ENCODE results near the gene TRIP13. TPM values are rescaled to one million over a fixed set of nuclear protein-coding genes. Genes with fewer than 3 reads are reported as not detected.
A peak's percentile ranks its signal among the peaks of the same experiment; 100 is the strongest.

The TRIP13 gene
- total RNA-seq, 1 donor from 2014 or later = 8.4 TPM

- no peaks in the 10 kb centered on the region for H3K9me3 Mint-ChIP-seq (ENCODE audit: unreplicated experiment)
- no peak overlapping the region for H3K4me3 Mint-ChIP-seq (ENCODE audit: unreplicated experiment)
- H3K4me1 Mint-ChIP-seq (ENCODE audit: unreplicated experiment) = no peaks in the 10 kb centered on the region
- peaks cover 8% of the 10 kb centered on the region for H3K36me3 Mint-ChIP-seq (ENCODE audit: low read depth, unreplicated experiment)
- H3K27me3 Mint-ChIP-seq (ENCODE audit: unreplicated experiment) = peaks cover 2% of the 10 kb centered on the region
- no peak overlapping the region for H3K27ac Mint-ChIP-seq (ENCODE audit: unreplicated experiment)
- TF ChIP-seq, protein P1, sequence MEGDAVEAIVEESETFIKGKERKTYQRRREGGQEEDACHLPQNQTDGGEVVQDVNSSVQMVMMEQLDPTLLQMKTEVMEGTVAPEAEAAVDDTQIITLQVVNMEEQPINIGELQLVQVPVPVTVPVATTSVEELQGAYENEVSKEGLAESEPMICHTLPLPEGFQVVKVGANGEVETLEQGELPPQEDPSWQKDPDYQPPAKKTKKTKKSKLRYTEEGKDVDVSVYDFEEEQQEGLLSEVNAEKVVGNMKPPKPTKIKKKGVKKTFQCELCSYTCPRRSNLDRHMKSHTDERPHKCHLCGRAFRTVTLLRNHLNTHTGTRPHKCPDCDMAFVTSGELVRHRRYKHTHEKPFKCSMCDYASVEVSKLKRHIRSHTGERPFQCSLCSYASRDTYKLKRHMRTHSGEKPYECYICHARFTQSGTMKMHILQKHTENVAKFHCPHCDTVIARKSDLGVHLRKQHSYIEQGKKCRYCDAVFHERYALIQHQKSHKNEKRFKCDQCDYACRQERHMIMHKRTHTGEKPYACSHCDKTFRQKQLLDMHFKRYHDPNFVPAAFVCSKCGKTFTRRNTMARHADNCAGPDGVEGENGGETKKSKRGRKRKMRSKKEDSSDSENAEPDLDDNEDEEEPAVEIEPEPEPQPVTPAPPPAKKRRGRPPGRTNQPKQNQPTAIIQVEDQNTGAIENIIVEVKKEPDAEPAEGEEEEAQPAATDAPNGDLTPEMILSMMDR (IDR thresholded peaks at IDR 0.05; ENCODE audit: unreplicated experiment) = no peak
- no peak for DNase-seq (ENCODE audit: low spot score)
Observed at GRCh38 chr5:921456-922435, 29.1 kb downstream of the TRIP13 start.

DNA sequence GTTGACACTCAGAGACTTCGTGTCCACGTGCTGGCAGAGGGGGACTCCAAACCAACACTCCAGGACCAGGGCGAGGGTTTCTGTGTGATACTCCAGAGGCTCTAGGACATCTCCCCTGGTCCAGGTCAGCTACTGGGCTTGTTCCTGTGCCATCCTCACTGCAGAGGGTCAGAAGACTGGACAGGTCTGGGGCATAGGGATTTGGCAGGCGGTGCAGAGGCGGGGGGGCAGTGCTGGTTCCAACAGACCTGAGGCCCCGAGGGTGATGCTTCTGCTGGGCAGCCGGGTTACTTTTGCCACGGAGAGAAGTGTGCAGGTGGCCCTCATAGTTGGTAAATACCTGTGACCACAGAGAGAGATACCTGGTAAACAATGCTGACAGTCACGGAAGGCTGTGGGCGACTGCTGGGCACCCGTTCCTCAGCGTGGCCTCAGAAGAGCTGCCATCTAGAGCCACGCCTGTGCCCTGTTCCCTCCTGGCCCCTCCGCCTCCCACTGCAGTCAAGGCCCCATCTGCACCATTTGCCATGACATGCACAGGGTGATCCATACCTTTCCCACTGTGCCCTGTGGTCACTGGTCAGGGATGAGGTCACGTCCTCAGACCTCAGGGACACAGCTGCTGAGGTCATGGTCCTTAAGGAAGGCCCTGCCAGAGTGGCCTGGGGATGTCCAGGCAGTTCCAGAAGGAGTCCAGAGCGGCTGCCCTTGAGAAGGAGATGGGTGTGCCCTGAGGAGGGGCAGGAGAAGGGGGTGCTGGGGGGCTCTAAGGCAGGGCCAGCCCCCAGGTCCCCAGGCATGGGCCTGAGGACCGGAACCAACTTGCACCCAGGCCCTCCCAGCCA, 30.0 kb downstream of the TRIP13 start:
- TF ChIP-seq, protein P1 (IDR thresholded peaks at IDR 0.05; ENCODE audit: unreplicated experiment) = no peak
- H3K9me3 Mint-ChIP-seq (ENCODE audit: unreplicated experiment) = no peaks in the 10 kb centered on the region
- no peak for DNase-seq (ENCODE audit: low spot score)
- no peak overlapping the region for H3K27ac Mint-ChIP-seq (ENCODE audit: unreplicated experiment)
- peaks cover 3% of the 10 kb centered on the region for H3K27me3 Mint-ChIP-seq (ENCODE audit: unreplicated experiment)
- H3K4me1 Mint-ChIP-seq (ENCODE audit: unreplicated experiment) = no peaks in the 10 kb centered on the region
- H3K4me3 Mint-ChIP-seq (ENCODE audit: unreplicated experiment) = no peak overlapping the region
- H3K36me3 Mint-ChIP-seq (ENCODE audit: low read depth, unreplicated experiment) = peaks cover 8% of the 10 kb centered on the region

GRCh38 chr5:923281-923873, 30.7 kb downstream of the TRIP13 start:
- Mint-ChIP-seq H3K9me3 (ENCODE audit: unreplicated experiment) (no peaks in the 10 kb centered on the region), H3K27ac (ENCODE audit: unreplicated experiment) (no peak overlapping the region), H3K4me3 (ENCODE audit: unreplicated experiment) (no peak overlapping the region), H3K4me1 (ENCODE audit: unreplicated experiment) (no peaks in the 10 kb centered on the region), H3K36me3 (ENCODE audit: low read depth, unreplicated experiment) (peaks cover 8% of the 10 kb centered on the region), H3K27me3 (ENCODE audit: unreplicated experiment) (peaks cover 5% of the 10 kb centered on the region)
- peak; percentile 92 for DNase-seq (ENCODE audit: low spot score)
- TF ChIP-seq, protein P1 (IDR thresholded peaks at IDR 0.05; ENCODE audit: unreplicated experiment) = peak; percentile 67

GRCh38 chr5:926417-927171, 33.9 kb downstream of the TRIP13 start:
- peaks cover 3% of the 10 kb centered on the region for H3K36me3 Mint-ChIP-seq (ENCODE audit: low read depth, unreplicated experiment)
- no peaks in the 10 kb centered on the region for H3K4me1 Mint-ChIP-seq (ENCODE audit: unreplicated experiment)
- H3K27me3 Mint-ChIP-seq (ENCODE audit: unreplicated experiment) = peaks cover 7% of the 10 kb centered on the region
- no peak overlapping the region for H3K4me3 Mint-ChIP-seq (ENCODE audit: unreplicated experiment)
- no peaks in the 10 kb centered on the region for H3K9me3 Mint-ChIP-seq (ENCODE audit: unreplicated experiment)
- no peak overlapping the region for H3K27ac Mint-ChIP-seq (ENCODE audit: unreplicated experiment)
- TF ChIP-seq, protein P1 (IDR thresholded peaks at IDR 0.05; ENCODE audit: unreplicated experiment) = peak; percentile 70
- peak; percentile 64 for DNase-seq (ENCODE audit: low spot score)
